ENCODE data around the gene CFAP46. TPM values are rescaled to one million over a fixed set of nuclear protein-coding genes. Genes with fewer than 3 reads are reported as not detected.

CFAP46 gene
- total and polyA plus RNA-seq, 4 donors, result 0.33 to 0.59 (median 0.42) TPM

GRCh38 chr10:132802694-132803320 lies 139.6 kb downstream of the CFAP46 start:
- WGBS, result 85% methylated on average over 16 of the region's 16 CpGs
- no peak overlapping the region for H3K4me3 ChIP-seq (ENCODE audit: low read depth in 1 of 3, low read length in 3 of 3)
- H3K27me3 ChIP-seq (ENCODE audit: control insufficient read depth in 4 of 4, insufficient read depth in 4 of 4, low read length in 3 of 4), result no peaks in the 10 kb centered on the region
- TF ChIP-seq HNF4A (conservative IDR thresholded peaks at IDR 0.05) (no peak), FOXA1 (IDR thresholded peaks at IDR 0.05) (no peak), YY1 (IDR thresholded peaks at IDR 0.05) (no peak), NR2F2 (IDR thresholded peaks at IDR 0.05) (no peak), FOXA2 (IDR thresholded peaks at IDR 0.05) (no peak), JUND (IDR thresholded peaks at IDR 0.05) (no peak), EGR1 (IDR thresholded peaks at IDR 0.05; ENCODE audit: low read depth in 2 of 2) (no peak), RXRA (IDR thresholded peaks at IDR 0.05) (no peak), GABPA (IDR thresholded peaks at IDR 0.05 in 1 of 2, conservative IDR thresholded peaks at IDR 0.05 in 1 of 2) (no peak), SP1 (IDR thresholded peaks at IDR 0.05) (no peak), HNF4G (IDR thresholded peaks at IDR 0.05) (no peak), REST (IDR thresholded peaks at IDR 0.05) (no peak), TAF1 (conservative IDR thresholded peaks at IDR 0.05) (no peak), RAD21 (IDR thresholded peaks at IDR 0.05) (no peak)
- TF ChIP-seq, protein P1, sequence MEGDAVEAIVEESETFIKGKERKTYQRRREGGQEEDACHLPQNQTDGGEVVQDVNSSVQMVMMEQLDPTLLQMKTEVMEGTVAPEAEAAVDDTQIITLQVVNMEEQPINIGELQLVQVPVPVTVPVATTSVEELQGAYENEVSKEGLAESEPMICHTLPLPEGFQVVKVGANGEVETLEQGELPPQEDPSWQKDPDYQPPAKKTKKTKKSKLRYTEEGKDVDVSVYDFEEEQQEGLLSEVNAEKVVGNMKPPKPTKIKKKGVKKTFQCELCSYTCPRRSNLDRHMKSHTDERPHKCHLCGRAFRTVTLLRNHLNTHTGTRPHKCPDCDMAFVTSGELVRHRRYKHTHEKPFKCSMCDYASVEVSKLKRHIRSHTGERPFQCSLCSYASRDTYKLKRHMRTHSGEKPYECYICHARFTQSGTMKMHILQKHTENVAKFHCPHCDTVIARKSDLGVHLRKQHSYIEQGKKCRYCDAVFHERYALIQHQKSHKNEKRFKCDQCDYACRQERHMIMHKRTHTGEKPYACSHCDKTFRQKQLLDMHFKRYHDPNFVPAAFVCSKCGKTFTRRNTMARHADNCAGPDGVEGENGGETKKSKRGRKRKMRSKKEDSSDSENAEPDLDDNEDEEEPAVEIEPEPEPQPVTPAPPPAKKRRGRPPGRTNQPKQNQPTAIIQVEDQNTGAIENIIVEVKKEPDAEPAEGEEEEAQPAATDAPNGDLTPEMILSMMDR (IDR thresholded peaks at IDR 0.05; ENCODE audit: low read depth, low read length, missing input control), result no peak
- TF ChIP-seq, protein P2, sequence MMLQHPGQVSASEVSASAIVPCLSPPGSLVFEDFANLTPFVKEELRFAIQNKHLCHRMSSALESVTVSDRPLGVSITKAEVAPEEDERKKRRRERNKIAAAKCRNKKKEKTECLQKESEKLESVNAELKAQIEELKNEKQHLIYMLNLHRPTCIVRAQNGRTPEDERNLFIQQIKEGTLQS (IDR thresholded peaks at IDR 0.05), result no peak
- TF ChIP-seq, protein P3, sequence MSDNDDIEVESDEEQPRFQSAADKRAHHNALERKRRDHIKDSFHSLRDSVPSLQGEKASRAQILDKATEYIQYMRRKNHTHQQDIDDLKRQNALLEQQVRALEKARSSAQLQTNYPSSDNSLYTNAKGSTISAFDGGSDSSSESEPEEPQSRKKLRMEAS (IDR thresholded peaks at IDR 0.05), result no peak
- TF ChIP-seq, protein P4, sequence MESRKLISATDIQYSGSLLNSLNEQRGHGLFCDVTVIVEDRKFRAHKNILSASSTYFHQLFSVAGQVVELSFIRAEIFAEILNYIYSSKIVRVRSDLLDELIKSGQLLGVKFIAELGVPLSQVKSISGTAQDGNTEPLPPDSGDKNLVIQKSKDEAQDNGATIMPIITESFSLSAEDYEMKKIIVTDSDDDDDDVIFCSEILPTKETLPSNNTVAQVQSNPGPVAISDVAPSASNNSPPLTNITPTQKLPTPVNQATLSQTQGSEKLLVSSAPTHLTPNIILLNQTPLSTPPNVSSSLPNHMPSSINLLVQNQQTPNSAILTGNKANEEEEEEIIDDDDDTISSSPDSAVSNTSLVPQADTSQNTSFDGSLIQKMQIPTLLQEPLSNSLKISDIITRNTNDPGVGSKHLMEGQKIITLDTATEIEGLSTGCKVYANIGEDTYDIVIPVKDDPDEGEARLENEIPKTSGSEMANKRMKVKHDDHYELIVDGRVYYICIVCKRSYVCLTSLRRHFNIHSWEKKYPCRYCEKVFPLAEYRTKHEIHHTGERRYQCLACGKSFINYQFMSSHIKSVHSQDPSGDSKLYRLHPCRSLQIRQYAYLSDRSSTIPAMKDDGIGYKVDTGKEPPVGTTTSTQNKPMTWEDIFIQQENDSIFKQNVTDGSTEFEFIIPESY (IDR thresholded peaks at IDR 0.05), result no peak
- DNase-seq (ENCODE audit: low spot score), result no peak
- no peak overlapping the region for H3K27ac ChIP-seq (ENCODE audit: low read depth in 1 of 2, low read length in 2 of 2)
- no peaks in the 10 kb centered on the region for H3K4me1 ChIP-seq (ENCODE audit: control insufficient read depth in 4 of 4, insufficient read depth in 4 of 4, low read length in 3 of 4)
- no peak overlapping the region for H3K9ac ChIP-seq (ENCODE audit: low read depth in 1 of 2, low read length in 2 of 2)
- H3K36me3 ChIP-seq (ENCODE audit: control insufficient read depth in 4 of 4, insufficient read depth in 3 of 4, low read depth in 1 of 4, low read length in 3 of 4), result no peaks in the 10 kb centered on the region
- H3K9me3 ChIP-seq (ENCODE audit: control insufficient read depth in 4 of 4, low read length in 3 of 4), result peaks cover 0 to 5% (median 1%) of the 10 kb centered on the region in 4 donors

Data from liver (tissue), 9 donors.